Gastroesophageal sphincter (tissue), 4 donors: Measurements from ENCODE around the gene IL4R. TPM values are rescaled to one million over a fixed set of nuclear protein-coding genes. Genes with fewer than 3 reads are reported as not detected.

Experiments
- ATAC-seq: fragments of 150-250 bp; one replicate; pipeline ENCODE4 v1.9.1; 2016; ENCODE audit warnings: mild to moderate bottlenecking, moderate library complexity
- H3K27ac ChIP-seq, 4 donors: fragments of 200-600 bp; sonication (generic) in 3 of 4; 1 replicate in 3 of 4; 2 replicates in 1 of 4; pipeline ENCODE4 v1.5.1; 2016 to 2019
- H3K27me3 ChIP-seq: fragments of 200-600 bp; sonication (generic); one replicate; pipeline ENCODE4 v1.5.1; 2019
- H3K36me3 ChIP-seq, 2 donors: fragments of 200-600 bp; sonication (generic); one replicate each; pipeline ENCODE4 v1.5.1; 2019; ENCODE audit warnings: control low read depth in 1 of 2
- H3K4me1 ChIP-seq, 3 donors: fragments of 200-600 bp; sonication (generic); 1 replicate in 2 of 3; 2 replicates in 1 of 3; pipeline ENCODE4 v1.5.1; 2016 to 2019; ENCODE audit warnings: control low read depth in 2 of 3
- H3K4me3 ChIP-seq, 2 donors: fragments of 200-600 bp; sonication (generic); one replicate each; pipeline ENCODE4 v1.5.1; 2019; ENCODE audit warnings: mild to moderate bottlenecking in 1 of 2, moderate library complexity in 1 of 2
- H3K9me3 ChIP-seq, 3 donors: fragments of 200-600 bp; sonication (generic); one replicate each; pipeline ENCODE4 v1.5.1; 2017 to 2019; ENCODE audit warnings: control low read depth in 2 of 3
- CTCF ChIP-seq, 4 experiments: fragments of 200-600 bp in 2 of 4; fragments of 450-650 bp in 2 of 4; sonication (generic) in 1 of 4; IDR thresholded peaks; one replicate each; pipeline ENCODE4 v1.5.1; 2017 to 2019; ENCODE audit warnings: antibody characterized with exemption in 4 of 4, mild to moderate bottlenecking in 2 of 4, moderate library complexity in 2 of 4
- EP300 ChIP-seq: sonication (generic); formaldehyde crosslinking; IDR thresholded peaks from one replicate; pipeline ENCODE4 v1.6.1; 2017; ENCODE audit warnings: antibody characterized with exemption, mild to moderate bottlenecking
- POLR2A ChIP-seq, 2 donors: fragments of 450-650 bp; IDR thresholded peaks; one replicate each; pipeline ENCODE4 v1.6.1; 2017; ENCODE audit warnings: antibody characterized with exemption in 2 of 2, mild to moderate bottlenecking in 2 of 2, moderate library complexity in 1 of 2
- POLR2AphosphoS5 ChIP-seq: sonication (generic); formaldehyde crosslinking; IDR thresholded peaks from one replicate; pipeline ENCODE4 v1.6.1; 2017; ENCODE audit warnings: antibody characterized with exemption
- WGBS, 2 donors: methylation state at CpG; one replicate each; pipeline ENCODE4 v1.1.5; 2018; ENCODE audit warnings: low coverage in 1 of 2; 5-methylcytosine and 5-hydroxymethylcytosine counted together
- total RNA-seq, 4 donors: library from RNA; depleted of rRNA; stranded (reverse); fragments of >200 nt; gene quantifications; one replicate each; pipeline ENCODE4 v1.1.0, GENCODE V29; 2016

Gene IL4R
- total RNA-seq, 4 donors from 2014 or later: 72.3 to 212 (median 110) TPM

DNA sequence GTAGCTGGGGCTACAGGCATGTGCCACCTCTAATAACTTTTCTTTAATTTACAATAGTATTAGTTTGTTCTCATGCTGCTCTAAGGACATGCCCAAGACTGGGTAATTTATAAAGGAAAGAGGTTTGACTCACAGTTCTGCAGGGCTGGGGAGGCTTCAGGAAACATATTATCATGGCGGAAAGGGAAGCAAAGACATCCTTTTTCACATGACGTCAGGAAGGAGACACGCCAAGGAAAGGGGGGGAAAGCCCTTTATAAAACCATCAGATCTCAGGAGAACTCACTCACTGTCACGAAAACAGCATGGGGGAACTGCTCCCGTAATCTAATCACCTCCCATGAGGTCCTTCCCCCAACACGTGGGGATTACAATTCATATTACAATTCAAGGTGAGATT lies 18.3 kb downstream of the IL4R start:
- peaks cover 0 to 31% of the 10 kb centered on the region in 2 donors for H3K36me3 ChIP-seq
- ATAC-seq: no peak
- H3K9me3 ChIP-seq: no peaks in the 10 kb centered on the region
- TF ChIP-seq POLR2AphosphoS5 (peak; percentile 48), POLR2A (IDR thresholded peaks at IDR 0.05) (no peak), CTCF (IDR thresholded peaks at IDR 0.05) (no peak), EP300 (no peak)
- H3K27ac ChIP-seq: peak overlapping the region; percentile 94 to 99 (median 98)
- H3K27me3 ChIP-seq: no peaks in the 10 kb centered on the region
- 55 to 63% methylated on average over 2 to 6 of the region's 6 CpGs for WGBS, 2 donors
- peaks cover 15 to 100% (median 54%) of the 10 kb centered on the region in 3 donors for H3K4me1 ChIP-seq
- H3K4me3 ChIP-seq: no peak overlapping the region

- Histone ChIP-seq H3K4me1 (peaks cover 15 to 100% (median 46%) of the 10 kb centered on the region in 3 donors), H3K36me3 (peaks cover 0 to 38% of the 10 kb centered on the region in 2 donors), H3K27me3 (no peaks in the 10 kb centered on the region), H3K9me3 (no peaks in the 10 kb centered on the region), H3K27ac (peak overlapping the region; percentile 90 to 99 (median 98)), H3K4me3 (peak overlapping the region in 1 of 2 donors; percentile 27)
- no peak for ATAC-seq
- WGBS, 2 donors: 24 to 25% methylated on average over 1 to 4 of the region's 6 CpGs
- TF ChIP-seq POLR2A (IDR thresholded peaks at IDR 0.05): no peak
- no peak for TF ChIP-seq POLR2AphosphoS5
- TF ChIP-seq CTCF (IDR thresholded peaks at IDR 0.05): no peak
- TF ChIP-seq EP300: no peak
Measured at GRCh38 chr16:27333104-27333503, 19.3 kb downstream of the IL4R start.

DNA sequence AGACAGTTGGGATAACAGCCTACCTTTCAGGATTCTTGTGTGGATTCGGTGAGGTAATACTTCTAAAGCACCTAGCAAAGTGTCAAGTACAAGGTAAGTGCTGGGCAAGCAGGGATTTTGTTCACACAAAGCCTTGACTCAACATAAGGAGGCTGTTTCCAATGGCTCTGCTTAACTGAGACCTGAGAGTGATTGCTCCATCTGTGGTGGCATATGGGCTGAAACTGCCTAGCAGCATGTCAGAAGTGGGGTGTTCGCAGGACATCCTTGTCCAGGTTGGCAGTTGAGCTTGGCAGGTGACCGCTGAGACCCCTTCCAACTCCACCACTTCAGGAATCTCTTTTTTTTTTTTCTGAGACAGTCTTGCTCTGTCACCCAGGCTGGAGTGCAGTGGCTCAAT lies 19.8 kb downstream of the IL4R start:
- 79% methylated on average over 2 of the region's 3 CpGs; no CpG with 5 or more reads in 1 of the 2 donors for WGBS, 2 donors
- TF ChIP-seq EP300: no peak
- no peak for TF ChIP-seq POLR2AphosphoS5
- no peak for TF ChIP-seq CTCF (IDR thresholded peaks at IDR 0.05)
- no peaks in the 10 kb centered on the region for H3K9me3 ChIP-seq
- H3K36me3 ChIP-seq: peaks cover 0 to 42% of the 10 kb centered on the region in 2 donors
- H3K4me1 ChIP-seq: peaks cover 15 to 100% (median 42%) of the 10 kb centered on the region in 3 donors
- H3K27me3 ChIP-seq: no peaks in the 10 kb centered on the region
- no peak for ATAC-seq
- H3K4me3 ChIP-seq: peak overlapping the region in 1 of 2 donors; percentile 27
- H3K27ac ChIP-seq: peak overlapping the region; percentile 90 to 99 (median 98)

- Histone ChIP-seq H3K4me3 (peak overlapping the region in 1 of 2 donors; percentile 27), H3K4me1 (peaks cover 12 to 100% (median 36%) of the 10 kb centered on the region in 3 donors), H3K36me3 (peaks cover 0 to 49% of the 10 kb centered on the region in 2 donors), H3K9me3 (no peaks in the 10 kb centered on the region), H3K27me3 (no peaks in the 10 kb centered on the region), H3K27ac (peak overlapping the region; percentile 90 to 99 (median 98))
- ATAC-seq: no peak
- 52 to 73% methylated on average over 6 to 7 of the region's 10 CpGs for WGBS, 2 donors
- TF ChIP-seq EP300 (no peak), POLR2A (IDR thresholded peaks at IDR 0.05) (no peak), CTCF (IDR thresholded peaks at IDR 0.05) (no peak), POLR2AphosphoS5 (peak; percentile 33)
Measured at GRCh38 chr16:27334192-27334764, 20.5 kb downstream of the IL4R start.

GRCh38 chr16:27334838-27335237 lies 21.1 kb downstream of the IL4R start:
- H3K27ac ChIP-seq: peak overlapping the region; percentile 90 to 99 (median 98)
- H3K9me3 ChIP-seq: no peaks in the 10 kb centered on the region
- H3K4me3 ChIP-seq: peak overlapping the region in 1 of 2 donors; percentile 27
- H3K27me3 ChIP-seq: no peaks in the 10 kb centered on the region
- WGBS, 2 donors: 26 to 65% methylated on average over 4 to 6 of the region's 7 CpGs
- H3K4me1 ChIP-seq: peaks cover 11 to 98% (median 30%) of the 10 kb centered on the region in 3 donors
- no peak for ATAC-seq
- TF ChIP-seq EP300: no peak
- TF ChIP-seq POLR2AphosphoS5: peak; percentile 24
- peaks cover 0 to 55% of the 10 kb centered on the region in 2 donors for H3K36me3 ChIP-seq
